Stimulated activated CD8-positive, alpha-beta memory T cell treated with anti-CD3 and anti-CD28 coated beads, Interleukin-2, amount 100 ng/mL, for 48 hours (primary cell): ENCODE data around the gene CLCN2.

ENCODE experiments used
- DNase-seq, 2 donors: peaks; one replicate each; pipeline ENCODE4 v3.0.0-alpha.2; 2020; ENCODE audit warnings: low read depth in 2 of 2

CLCN2 gene

GRCh38 chr3:184380627-184381260 is 19.3 kb upstream of the CLCN2 start:
- no peak for DNase-seq

- no peak for DNase-seq
Measured at GRCh38 chr3:184380185-184380626, 18.8 kb upstream of the CLCN2 start.

- no peak for DNase-seq
Measured at GRCh38 chr3:184379358-184380184, 18.2 kb upstream of the CLCN2 start, which contains the start of gene CHRD. Gene CHRD (plus strand): TSS chr3:184380054. CDS start chr3:184380319, 265 bp downstream.

- DNase-seq: no peak
Measured at GRCh38 chr3:184378651-184379357, 17.4 kb upstream of the CLCN2 start.

- no peak for DNase-seq
Measured at GRCh38 chr3:184377882-184378445, 16.6 kb upstream of the CLCN2 start, which contains the start of gene THPO. Gene THPO (minus strand): TSS chr3:184378207. CDS start chr3:184376259, 1,948 bp downstream.

- DNase-seq: no peak
Measured at GRCh38 chr3:184377374-184377773, 16.0 kb upstream of the CLCN2 start.

GRCh38 chr3:184375747-184376461 is 14.5 kb upstream of the CLCN2 start:
- DNase-seq: no peak

- DNase-seq: no peak
Measured at GRCh38 chr3:184373422-184373821, 12.0 kb upstream of the CLCN2 start.

- no peak for DNase-seq
Measured at GRCh38 chr3:184372911-184373310, 11.5 kb upstream of the CLCN2 start.

GRCh38 chr3:184372296-184372821 is 11.0 kb upstream of the CLCN2 start:
- DNase-seq: no peak

- peak in 1 of 2 donors; percentile 33 for DNase-seq
Measured at GRCh38 chr3:184371570-184372018, 10.2 kb upstream of the CLCN2 start.

GRCh38 chr3:184368586-184369183 is 7.3 kb upstream of the CLCN2 start:
- no peak for DNase-seq

- no peak for DNase-seq
Measured at GRCh38 chr3:184368116-184368515, 6.7 kb upstream of the CLCN2 start.

- no peak for DNase-seq
Measured at GRCh38 chr3:184366619-184367289, 5.3 kb upstream of the CLCN2 start.

GRCh38 chr3:184362668-184363546 is 1.5 kb upstream of the CLCN2 start:
- DNase-seq: peak; percentile 91 to 92

GRCh38 chr3:184361932-184362667 is 695 bp upstream of the CLCN2 start:
- DNase-seq: peak; percentile 32 to 36

- no peak for DNase-seq
Measured at GRCh38 chr3:184360929-184361531, 375 bp downstream of the CLCN2 start.
